ENCODE data around the gene TFF3.

TFF3 gene

DNA sequence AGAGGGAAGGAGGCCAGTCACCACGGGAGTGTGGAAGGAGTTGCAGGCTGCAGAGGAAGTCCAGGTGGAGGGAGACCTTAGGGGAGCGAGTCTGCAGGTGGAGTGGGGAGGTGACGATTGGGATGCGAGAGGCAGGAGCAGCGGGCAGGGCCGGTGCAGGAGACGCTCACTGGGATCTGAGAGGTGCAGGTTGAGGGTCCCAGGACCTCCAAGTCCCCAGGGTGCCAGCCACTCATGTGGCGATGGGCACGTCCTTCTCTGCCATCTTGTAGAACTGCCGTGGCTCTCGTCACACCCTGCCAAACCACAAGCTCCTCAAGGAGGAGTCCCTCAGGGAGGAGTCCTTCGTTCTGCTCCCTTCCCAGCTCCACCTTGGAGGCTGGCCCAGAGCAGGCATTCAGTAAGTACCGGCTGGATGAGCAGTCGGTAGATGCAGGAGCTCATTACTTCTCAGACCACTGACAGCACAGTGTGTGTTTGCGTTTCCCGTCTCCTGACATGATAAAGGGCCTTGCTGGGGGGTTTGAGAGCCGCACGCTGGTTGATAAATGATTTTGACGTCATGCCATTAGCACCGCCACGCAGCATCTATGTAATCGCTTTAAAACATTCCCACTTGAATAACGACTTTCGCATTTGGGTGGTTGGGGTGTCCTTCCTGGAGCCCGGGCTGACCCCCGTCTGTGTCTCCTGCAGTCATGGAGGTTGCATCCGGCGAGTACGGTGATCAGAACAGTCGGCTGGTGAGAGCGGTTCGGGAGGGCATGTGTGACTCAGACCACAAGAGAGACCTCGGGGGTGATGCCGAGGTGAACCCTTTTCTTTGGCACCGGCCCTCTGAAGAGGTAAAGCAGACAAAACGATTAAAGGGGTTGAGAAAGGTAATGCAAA, 27.8 kb downstream of the TFF3 start:
- DNase-seq, result no peak

GRCh38 chr21:42286416-42286815, 28.8 kb downstream of the TFF3 start:
- no peak for DNase-seq

DNA sequence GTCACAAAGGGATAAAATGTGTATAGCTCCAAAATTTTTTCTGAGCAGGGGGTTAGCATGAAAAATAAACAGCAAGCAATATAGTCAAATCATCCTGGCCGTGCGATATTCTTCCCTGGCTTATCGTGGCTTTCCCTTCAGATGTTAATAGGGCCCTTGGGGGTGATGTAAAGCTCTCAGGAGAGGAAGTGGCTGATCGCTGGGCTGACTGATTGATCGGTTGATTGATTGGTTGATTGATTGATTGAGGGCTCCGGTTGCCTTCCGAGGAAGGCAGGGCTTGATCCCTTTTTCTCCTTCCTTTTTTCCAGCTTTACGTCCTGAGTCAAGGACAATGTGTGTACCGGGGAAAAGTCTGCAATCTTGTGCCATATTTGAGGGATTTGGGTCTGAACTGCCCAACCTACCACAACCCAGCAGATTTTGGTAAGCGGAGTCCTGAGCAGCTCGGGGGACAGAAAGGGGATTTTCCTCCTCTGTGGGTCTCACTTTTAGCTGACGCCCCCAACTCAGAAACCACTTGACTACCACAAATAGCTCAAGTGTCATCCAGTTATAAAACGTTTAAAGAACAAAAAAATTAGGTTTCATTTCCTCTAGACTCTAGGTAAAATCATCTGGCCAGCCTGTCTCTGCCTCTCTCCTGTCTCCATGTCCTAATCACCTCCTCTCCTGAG, 29.5 kb downstream of the TFF3 start:
- no peak for DNase-seq

GRCh38 chr21:42282715-42283114, 32.5 kb downstream of the TFF3 start:
- DNase-seq, result no peak

GRCh38 chr21:42282021-42282420, 33.2 kb downstream of the TFF3 start:
- no peak for DNase-seq

GRCh38 chr21:42281181-42281680, 34.0 kb downstream of the TFF3 start:
- DNase-seq, result no peak

DNA sequence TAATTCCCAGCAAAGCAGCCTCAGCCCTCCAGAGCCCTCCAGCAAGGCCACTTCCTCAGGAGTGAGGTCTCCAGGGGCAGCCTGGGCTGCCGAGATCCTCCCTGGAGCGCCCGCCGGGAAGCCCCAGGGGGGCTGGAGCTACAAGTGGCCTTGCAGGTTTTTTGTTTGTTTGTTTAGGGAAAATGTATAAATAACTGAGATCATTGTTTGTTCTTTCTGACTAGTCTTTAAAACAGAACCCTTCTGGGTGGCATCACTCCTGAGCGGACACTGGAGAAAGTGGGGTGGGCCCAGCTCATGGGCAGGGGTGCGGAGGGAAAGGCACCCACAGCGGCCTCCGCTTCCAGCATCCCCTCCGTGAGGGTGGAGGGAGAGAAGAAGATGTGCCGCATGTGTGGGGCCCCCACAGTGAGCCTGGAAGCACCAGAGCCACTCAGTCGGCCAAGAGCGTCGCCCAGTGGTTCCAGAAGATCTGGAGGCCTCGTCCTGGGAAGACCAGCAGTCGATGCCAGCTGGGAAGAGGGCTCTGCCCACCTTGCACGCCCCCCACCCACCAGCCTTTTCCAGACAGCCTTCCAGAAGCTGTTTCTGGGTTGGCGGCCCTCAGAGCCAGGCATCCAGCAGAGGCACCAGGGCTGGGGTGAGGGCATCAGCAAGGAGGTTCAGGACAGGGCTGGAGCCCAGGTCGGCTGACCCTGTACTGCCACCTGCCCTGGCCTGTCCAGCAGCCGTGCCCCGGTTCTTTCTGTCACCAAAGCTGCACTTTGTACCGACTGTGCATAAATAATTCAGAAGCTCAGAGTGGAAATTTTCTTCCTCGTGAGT, 34.6 kb downstream of the TFF3 start:
- DNase-seq, result no peak

- DNase-seq, result no peak
These were observed 35.3 kb downstream of the TFF3 start for GRCh38 chr21:42279888-42280287.

GRCh38 chr21:42279341-42279871, 35.8 kb downstream of the TFF3 start:
- no peak for DNase-seq

DNA sequence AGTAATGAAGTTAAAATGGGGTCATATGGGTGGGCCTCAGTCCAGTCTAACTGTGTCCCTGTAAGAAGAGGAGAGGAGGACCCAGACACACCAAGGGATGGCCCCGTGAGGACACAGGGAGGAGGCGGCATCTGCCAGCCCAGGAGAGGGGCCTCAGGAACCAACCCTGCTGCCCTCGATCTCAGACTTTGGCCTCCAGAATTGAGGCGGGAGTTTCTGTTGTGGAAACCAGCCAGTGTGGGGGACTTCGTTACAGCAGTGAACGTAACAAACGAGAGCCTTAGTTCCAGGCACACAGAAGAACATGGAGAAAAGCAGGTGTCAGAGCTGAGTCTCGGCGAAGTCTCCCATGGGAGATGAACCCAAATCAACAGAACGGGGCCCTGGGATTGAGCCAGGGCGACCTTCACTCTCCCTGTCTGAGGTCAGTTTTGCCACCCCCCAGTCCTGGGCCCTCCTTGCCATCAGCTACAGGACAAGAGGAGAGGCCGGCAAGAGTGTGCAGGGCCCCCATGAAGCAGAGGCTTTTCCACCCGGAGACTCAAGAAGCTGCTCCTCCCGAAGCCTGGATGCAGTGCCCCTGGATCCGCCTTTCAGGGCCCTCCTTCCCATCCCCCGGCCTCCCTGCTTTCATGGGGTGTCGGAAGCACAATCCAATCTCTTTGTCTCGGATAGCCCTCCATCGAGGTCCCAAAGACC, 36.6 kb downstream of the TFF3 start:
- DNase-seq, result no peak

DNA sequence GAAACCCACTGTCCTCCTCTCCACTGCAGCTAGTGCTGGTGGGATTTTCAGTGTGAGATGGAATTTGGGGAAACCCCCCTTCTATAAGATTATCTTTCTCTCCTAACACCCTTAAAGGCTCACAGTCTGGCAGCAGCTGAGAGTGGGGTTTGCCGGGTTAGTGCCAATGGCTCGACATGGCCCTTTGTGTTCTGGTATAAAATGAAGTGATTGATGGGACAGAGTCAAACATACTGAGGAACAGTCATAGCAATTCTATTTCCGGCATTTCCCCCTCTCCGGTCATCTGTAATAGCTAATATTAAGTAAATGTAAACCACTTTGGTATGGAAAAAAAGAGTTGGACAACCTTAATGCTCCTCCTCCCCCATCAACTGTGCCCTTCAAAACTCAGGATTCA, 37.6 kb downstream of the TFF3 start:
- DNase-seq, result no peak

- DNase-seq, result no peak
These were observed 38.6 kb downstream of the TFF3 start for GRCh38 chr21:42276526-42277154.

- DNase-seq, result no peak
These were observed 39.1 kb downstream of the TFF3 start for GRCh38 chr21:42276076-42276475.

DNA sequence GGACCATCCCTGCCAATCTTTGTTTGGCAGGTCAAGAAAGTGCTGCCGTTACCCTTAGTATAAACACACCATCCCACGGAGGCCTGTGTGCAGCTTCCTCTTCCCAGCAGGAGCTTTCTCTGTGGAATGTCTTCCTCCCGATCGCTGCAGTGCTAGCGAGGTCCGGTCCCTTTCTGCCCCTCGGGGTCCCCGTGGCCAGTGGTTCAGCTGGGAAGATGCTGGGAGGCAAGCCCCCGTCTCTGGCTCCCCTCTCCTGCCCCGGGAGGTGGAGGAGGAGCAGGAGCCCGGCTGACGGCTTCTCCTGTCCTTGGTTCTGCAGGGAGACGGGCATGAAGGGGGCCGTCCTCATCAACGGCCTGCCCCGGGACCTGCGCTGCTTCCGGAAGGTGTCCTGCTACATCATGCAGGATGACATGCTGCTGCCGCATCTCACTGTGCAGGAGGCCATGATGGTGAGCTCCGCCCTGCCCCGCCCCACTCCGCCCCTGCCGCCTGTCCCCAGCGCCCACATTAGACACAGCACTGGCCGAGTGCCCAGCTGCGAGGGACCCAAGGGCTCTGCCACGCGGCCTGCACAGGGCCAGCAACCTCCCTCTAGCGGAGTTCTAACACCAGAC, 42.1 kb downstream of the TFF3 start:
- DNase-seq, result no peak

GRCh38 chr21:42272109-42272962, 42.9 kb downstream of the TFF3 start:
- no peak for DNase-seq

- DNase-seq, result no peak
These were observed 44.1 kb downstream of the TFF3 start for GRCh38 chr21:42271065-42271464.

GRCh38 chr21:42269386-42269785, 45.8 kb downstream of the TFF3 start:
- DNase-seq, result no peak

DNA sequence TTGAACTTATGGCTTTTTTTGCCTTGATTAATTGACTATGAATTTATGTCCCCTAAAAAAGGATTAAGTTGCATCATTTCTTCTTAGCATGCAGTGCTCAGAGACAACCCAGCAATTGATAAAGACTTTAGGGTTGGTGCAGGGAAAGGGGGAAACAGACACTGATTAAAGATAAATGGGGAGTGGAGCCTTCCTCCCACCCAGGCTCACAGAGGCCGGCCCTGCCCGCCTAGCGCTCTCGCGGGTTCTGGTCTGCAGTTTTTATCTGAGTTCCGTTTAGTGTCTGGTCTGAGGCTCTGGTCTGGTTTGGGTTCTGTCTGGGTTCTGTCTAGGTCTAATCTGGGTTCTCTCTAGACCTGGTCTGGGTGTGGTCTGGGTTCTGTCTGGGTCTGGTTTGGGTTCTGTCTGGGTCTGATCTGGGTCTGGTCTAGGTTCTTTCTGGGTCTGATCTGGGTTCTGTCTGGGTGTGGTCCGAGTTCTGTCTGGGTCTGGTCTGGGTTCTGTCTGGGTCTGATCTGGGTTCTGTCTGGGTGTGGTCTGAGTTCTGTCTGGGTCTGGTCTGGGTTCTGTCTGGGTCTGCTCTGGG, 48.1 kb downstream of the TFF3 start:
- no peak for DNase-seq

DNA sequence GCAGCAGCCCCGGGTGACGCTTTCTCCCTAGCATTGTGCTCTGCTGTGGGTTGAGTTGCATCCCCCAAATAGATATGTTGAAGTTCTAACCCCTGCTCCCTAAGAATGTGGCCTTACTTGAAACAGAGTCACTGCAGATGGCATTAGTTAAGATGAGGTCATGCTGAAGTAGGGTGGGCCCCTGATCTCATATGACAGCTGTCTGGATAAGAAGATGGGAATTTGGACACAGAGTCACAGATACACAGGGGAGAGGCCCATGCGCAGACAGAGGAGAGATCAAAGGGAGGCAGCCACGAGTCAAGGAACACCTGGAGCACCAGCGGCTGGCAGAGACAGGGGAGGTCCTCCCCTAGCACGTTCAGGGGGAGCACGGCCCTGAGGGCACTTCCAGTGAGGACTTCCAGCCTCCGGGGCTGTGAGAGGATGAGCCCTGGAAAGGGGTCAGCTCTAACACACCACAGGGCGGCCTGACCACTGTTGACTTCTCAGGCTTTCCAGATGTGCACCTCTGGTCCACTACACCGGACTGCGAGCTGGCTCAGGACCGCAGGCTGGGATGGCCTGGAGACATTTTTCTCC, 49.9 kb downstream of the TFF3 start:
- no peak for DNase-seq

Data from T1000 (cell line).